Adipose tissue (tissue), 3 donors: ENCODE measurements around the gene HOXB5. TPM values are rescaled to one million over a fixed set of nuclear protein-coding genes. Genes with fewer than 3 reads are reported as not detected.

Source experiments
- polyA plus RNA-seq, 3 donors: library from polyadenylated mRNA; stranded (reverse); fragments of 200-250 nt; gene quantifications; one replicate each; pipeline ENCODE4 v1.2.3, GENCODE V29; 2013
- donor health status: healthy with polysubstance abuse.
- donor health status: Bipolar disorder and iron deficiency.
- donor health status: healthy.

HOXB5 gene
- polyA plus RNA-seq, 3 donors, result 0.59 to 3.9 (median 2.2) TPM

Other genes with a start within 250 kb of the HOXB5 start
- gene SKAP1, start 163.6 kb downstream of the HOXB5 start, polyA plus RNA-seq, result 1 to 10 TPM in 1 of 3 donors, under 1 TPM in 1, not detected in 1; 0.77 to 1.4 TPM
- gene HOXB1, start 62.8 kb downstream of the HOXB5 start, polyA plus RNA-seq, result under 1 TPM in 1 of 3 donors, not detected in 2; 0.45 TPM
- 10 to 100 TPM in 2 of 3 donors, 1 to 10 TPM in 1; 5.0 to 33.9 (median 24.3) TPM for gene HOXB2, start 48.7 kb downstream of the HOXB5 start, polyA plus RNA-seq
- 1 to 10 TPM; 1.1 to 5.4 (median 3.6) TPM for gene HOXB4, start 15.4 kb downstream of the HOXB5 start, polyA plus RNA-seq
- 10 to 100 TPM in 1 of 3 donors, 1 to 10 TPM in 2; 2.6 to 10.2 (median 9.6) TPM for gene HOXB3, start 3.5 kb downstream of the HOXB5 start, polyA plus RNA-seq
- gene HOXB6, start 11.2 kb upstream of the HOXB5 start, polyA plus RNA-seq, result 10 to 100 TPM in 2 of 3 donors, 1 to 10 TPM in 1; 1.8 to 14.7 (median 10.4) TPM
- gene HOXB7, start 17.2 kb upstream of the HOXB5 start, polyA plus RNA-seq, result 10 to 100 TPM in 2 of 3 donors, 1 to 10 TPM in 1; 1.6 to 18.1 (median 14.6) TPM
- gene HOXB8, start 21.5 kb upstream of the HOXB5 start, polyA plus RNA-seq, result 1 to 10 TPM in 2 of 3 donors, under 1 TPM in 1; 0.76 to 8.3 (median 6.9) TPM
- gene HOXB9, start 32.6 kb upstream of the HOXB5 start, polyA plus RNA-seq, result 1 to 10 TPM in 1 of 3 donors, under 1 TPM in 2; 0.15 to 1.0 (median 0.97) TPM
- not detected for gene PRAC1, start 128.7 kb upstream of the HOXB5 start, polyA plus RNA-seq
- gene PRAC2, start 129.4 kb upstream of the HOXB5 start, polyA plus RNA-seq, result not detected
- gene HOXB13, start 135.0 kb upstream of the HOXB5 start, polyA plus RNA-seq, result not detected
- gene TTLL6, start 223.4 kb upstream of the HOXB5 start, polyA plus RNA-seq, result under 1 TPM; 0.21 to 0.31 (median 0.22) TPM
- 100 to 1,000 TPM in 1 of 3 donors, 10 to 100 TPM in 2; 47.7 to 118 (median 96.0) TPM for gene CALCOCO2, start 237.3 kb upstream of the HOXB5 start, polyA plus RNA-seq